CD14-positive monocyte (primary cell): ENCODE results near the gene MRM3. TPM values are rescaled to one million over a fixed set of nuclear protein-coding genes. Genes with fewer than 3 reads are reported as not detected.
"Not testable (repeated sequence)": the region's sequence is repeated elsewhere in the genome, so short reads cannot be mapped to it uniquely, and the experiment has no call there.

Experiments
- DNase-seq, 3 donors: peaks; one replicate each; pipeline ENCODE4 v3.0.0-alpha.2; 2011 to 2022
- H2AFZ ChIP-seq: 2 replicates; pipeline ENCODE4 v1.6.0; 2012; ENCODE audit warnings: mild to moderate bottlenecking, low read depth, low read length, inconsistent platforms; ENCODE audit not compliant: insufficient read depth, poor library complexity, severe bottlenecking
- H3K27ac ChIP-seq, 2 donors: 1 replicate in 1 of 2; 2 replicates in 1 of 2; pipeline ENCODE4 v1.5.1; 2012 to 2013; ENCODE audit warnings: low read length in 2 of 2, control low read depth in 1 of 2, inconsistent platforms in 1 of 2, low read depth in 1 of 2, mild to moderate bottlenecking in 1 of 2
- H3K27me3 ChIP-seq, 2 donors: one replicate each; pipeline versions ENCODE4 v1.6.0 to v1.6.1; 2011 to 2013; ENCODE audit warnings: low read length in 2 of 2; ENCODE audit not compliant: control insufficient read depth in 2 of 2, insufficient read depth in 2 of 2
- H3K36me3 ChIP-seq, 2 donors: replicated peaks in 1 of 2; 1 replicate in 1 of 2; 2 replicates in 1 of 2; pipeline versions ENCODE4 v1.5.1 to v1.6.1; 2012 to 2013; ENCODE audit warnings: low read length in 2 of 2, control low read depth in 1 of 2, inconsistent platforms in 1 of 2, mild to moderate bottlenecking in 1 of 2; ENCODE audit not compliant: insufficient read depth in 2 of 2, control insufficient read depth in 1 of 2
- H3K4me1 ChIP-seq, 2 donors: 1 replicate in 1 of 2; 2 replicates in 1 of 2; pipeline versions ENCODE4 v1.5.1 to v1.6.1; 2012 to 2013; ENCODE audit warnings: low read length in 2 of 2, control low read depth in 1 of 2, inconsistent platforms in 1 of 2, mild to moderate bottlenecking in 1 of 2, moderate library complexity in 1 of 2; ENCODE audit not compliant: insufficient read depth in 2 of 2, control insufficient read depth in 1 of 2
- H3K4me2 ChIP-seq: replicated peaks from 2 replicates; pipeline ENCODE3; 2012; ENCODE audit warnings: low read length, moderate library complexity, mild to moderate bottlenecking; ENCODE audit not compliant: poor library complexity, severe bottlenecking; ENCODE audit errors: extremely low read depth
- H3K4me3 ChIP-seq, 3 experiments: fragments of 200-600 bp in 1 of 3; sonication (generic) in 1 of 3; replicated peaks in 1 of 3; 1 replicate in 2 of 3; 2 replicates in 1 of 3; pipeline ENCODE4 v1.5.1; 2011 to 2013; ENCODE audit warnings: low read length in 3 of 3, mild to moderate bottlenecking in 3 of 3, control low read depth in 2 of 3, low read depth in 2 of 3, inconsistent platforms in 1 of 3, moderate library complexity in 1 of 3
- H3K79me2 ChIP-seq: 2 replicates; pipeline ENCODE4 v1.6.0; 2012; ENCODE audit warnings: mild to moderate bottlenecking, control low read depth, inconsistent platforms, low read length, moderate library complexity; ENCODE audit not compliant: insufficient read depth
- H3K9ac ChIP-seq: 2 replicates; pipeline ENCODE4 v1.6.0; 2017; ENCODE audit warnings: low read length, mild to moderate bottlenecking; ENCODE audit not compliant: insufficient read depth, poor library complexity, severe bottlenecking
- H3K9me3 ChIP-seq, 2 donors: replicated peaks in 1 of 2; 1 replicate in 1 of 2; 2 replicates in 1 of 2; pipeline versions ENCODE4 v1.5.1 to v1.6.1; 2012 to 2013; ENCODE audit warnings: low read length in 2 of 2, control low read depth in 1 of 2; ENCODE audit not compliant: control insufficient read depth in 1 of 2, insufficient read depth in 1 of 2
- H4K20me1 ChIP-seq: 2 replicates; pipeline ENCODE4 v1.6.0; 2012; ENCODE audit warnings: mild to moderate bottlenecking, low read length, control low read depth, moderate library complexity; ENCODE audit not compliant: insufficient read depth
- H3K27ac Mint-ChIP-seq, 7 donors: one replicate each; pipeline ENCODE4 v1.8.0; 2020; ENCODE audit warnings: mild to moderate bottlenecking in 7 of 7, mixed read lengths in 7 of 7, moderate library complexity in 6 of 7, inconsistent platforms in 2 of 7
- H3K27me3 Mint-ChIP-seq, 3 donors: one replicate each; pipeline ENCODE4 v1.8.0; 2021 to 2022; ENCODE audit warnings: low read depth in 3 of 3, mild to moderate bottlenecking in 3 of 3, mixed read lengths in 3 of 3, moderate library complexity in 3 of 3, inconsistent platforms in 1 of 3
- H3K36me3 Mint-ChIP-seq, 2 donors: one replicate each; pipeline ENCODE4 v1.8.0; 2020; ENCODE audit warnings: mixed read lengths in 2 of 2, inconsistent platforms in 1 of 2, mild to moderate bottlenecking in 1 of 2
- H3K4me1 Mint-ChIP-seq: one replicate; pipeline ENCODE4 v1.8.0; 2020; ENCODE audit warnings: mild to moderate bottlenecking, mixed read lengths
- H3K4me3 Mint-ChIP-seq, 2 donors: one replicate each; pipeline ENCODE4 v1.8.0; 2020; ENCODE audit warnings: mild to moderate bottlenecking in 2 of 2, mixed read lengths in 2 of 2, moderate library complexity in 1 of 2
- H3K9me3 Mint-ChIP-seq, 7 donors: one replicate each; pipeline ENCODE4 v1.8.0; 2020 to 2022; ENCODE audit warnings: mixed read lengths in 7 of 7, mild to moderate bottlenecking in 6 of 7, moderate library complexity in 6 of 7, inconsistent platforms in 2 of 7
- CTCF ChIP-seq: fragments of 200-600 bp; IDR thresholded peaks from one replicate; pipeline ENCODE4 v1.8.0; 2022; ENCODE audit warnings: antibody characterized with exemption, mild to moderate bottlenecking
- WGBS: methylation state at CpG from one replicate; pipeline ENCODE4 v1.1.5; 2013; ENCODE audit warnings: missing lambda C conversion rate; ENCODE audit not compliant: insufficient coverage; 5-methylcytosine and 5-hydroxymethylcytosine counted together
- intact Hi-C, 2 donors: fragments of 100-400 bp; cut with micrococcal nuclease; formaldehyde crosslinking; loops; one replicate each; pipeline versions ENCODE4 v1.15.0 to v1.15.1; 2023
- polyA plus RNA-seq, 3 donors: library from polyadenylated mRNA; depleted of rRNA in 1 of 3; unstranded in 2 of 3; stranded (reverse) in 1 of 3; fragments of 300-500 nt in 2 of 3; fragments of >200 nt in 1 of 3; fragmentation: Illumina TruSeq in 2 of 3; gene quantifications; 1 replicate in 2 of 3; 2 replicates in 1 of 3; pipeline ENCODE4 v1.2.3, GENCODE V29; 2012 to 2021

MRM3 gene
- polyA plus RNA-seq, 3 donors, result 9.3 to 15.4 (median 12.8) TPM

GRCh38 chr17:756010-756567, 26.1 kb upstream of the MRM3 start:
- H3K4me3 Mint-ChIP-seq, DNase-seq, H2AFZ ChIP-seq, H3K9me3 Mint-ChIP-seq, H3K79me2 ChIP-seq, H3K4me3 ChIP-seq, H3K9me3 ChIP-seq, H3K27me3 Mint-ChIP-seq, H4K20me1 ChIP-seq, H3K4me2 ChIP-seq, H3K9ac ChIP-seq, H3K27ac Mint-ChIP-seq, H3K27me3 ChIP-seq, intact Hi-C loops, H3K27ac ChIP-seq: not testable (repeated sequence)
- H3K4me1 ChIP-seq, result peaks cover 11 to 19% of the 10 kb centered on the region in 2 donors
- peaks cover 11% of the 10 kb centered on the region for H3K4me1 Mint-ChIP-seq
- H3K36me3 ChIP-seq, result peaks cover 35 to 42% of the 10 kb centered on the region in 2 donors
- 96% methylated on average over 6 of the region's 15 CpGs for WGBS
- H3K36me3 Mint-ChIP-seq, result peaks cover 33 to 40% of the 10 kb centered on the region in 2 donors

- Mint-ChIP-seq H3K36me3 (peaks cover 58 to 72% of the 10 kb centered on the region in 2 donors), H3K27ac (peak overlapping the region in 2 of 7 donors; percentile 2 to 50), H3K4me1 (no peaks in the 10 kb centered on the region), H3K27me3 (no peaks in the 10 kb centered on the region), H3K9me3 (no peaks in the 10 kb centered on the region), H3K4me3 (no peak overlapping the region)
- Histone ChIP-seq H3K27ac (no peak overlapping the region), H3K4me1 (no peaks in the 10 kb centered on the region), H3K27me3 (no peaks in the 10 kb centered on the region), H3K36me3 (peaks cover 55 to 73% of the 10 kb centered on the region in 2 donors), H2AFZ (no peak overlapping the region), H3K4me3 (no peak overlapping the region), H3K9me3 (no peaks in the 10 kb centered on the region), H3K4me2 (no peak overlapping the region), H3K79me2 (no peaks in the 10 kb centered on the region), H3K9ac (no peak overlapping the region), H4K20me1 (no peaks in the 10 kb centered on the region)
- no peak for DNase-seq
- intact Hi-C loops, result no loop called here
- 100% methylated on average over 1 of the region's 5 CpGs for WGBS
- TF ChIP-seq CTCF, result no peak
Measured at GRCh38 chr17:759964-760363, 22.2 kb upstream of the MRM3 start.
